IPS-NIHi7 (cell line): Measurements from ENCODE around the gene UBXN2A.
"Not testable (repeated sequence)": the region's sequence is repeated elsewhere in the genome, so short reads cannot be mapped to it uniquely, and the experiment has no call there.

Experiments used
- DNase-seq: peaks from one replicate; pipeline ENCODE4 v3.0.0; 2012; ENCODE audit warnings: mixed read lengths; ENCODE audit errors: extremely low spot score

Gene UBXN2A

DNA sequence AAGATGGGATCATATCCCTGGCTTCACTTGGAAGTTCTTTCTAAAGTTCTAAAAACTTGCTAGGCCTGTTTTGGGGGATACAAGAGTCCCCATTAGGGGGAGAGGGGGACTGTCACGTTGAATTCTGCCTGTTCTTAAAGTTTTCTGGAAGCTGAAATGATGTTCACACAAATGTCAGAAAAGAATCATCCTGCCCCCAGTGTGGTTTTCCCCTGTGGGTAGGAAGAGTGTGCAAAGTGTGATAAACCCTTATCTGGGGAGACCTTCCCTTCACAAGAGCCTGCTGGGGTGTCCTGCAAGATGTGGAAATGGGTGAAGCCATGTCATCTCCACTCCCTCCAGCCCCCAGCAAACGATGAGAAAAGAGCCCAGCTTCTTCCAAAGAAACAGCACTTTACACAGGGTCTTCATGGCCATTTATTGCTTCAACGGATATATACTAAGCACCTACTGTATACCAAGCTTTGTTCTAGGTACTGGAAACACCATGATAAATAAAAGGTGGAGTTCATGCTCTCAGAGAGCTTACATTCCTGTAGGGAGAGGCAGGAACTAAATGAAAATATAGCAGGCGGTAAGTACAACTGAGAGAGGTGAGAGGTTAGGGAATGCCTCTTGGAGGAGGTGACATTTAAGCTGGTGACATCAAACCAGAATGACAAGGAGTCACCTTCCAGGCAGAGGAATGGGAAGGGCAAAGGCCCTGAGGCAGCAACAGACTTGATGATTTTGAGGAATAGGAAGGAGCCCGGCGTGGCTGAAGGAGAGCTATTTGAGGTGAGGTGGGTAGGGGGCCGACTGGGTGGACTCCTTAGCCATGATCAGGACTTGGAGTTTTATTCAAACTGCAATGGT lies 71.2 kb downstream of the UBXN2A start:
- no peak for DNase-seq

GRCh38 chr2:24012521-24013188 lies 72.4 kb downstream of the UBXN2A start:
- DNase-seq, result no peak

DNA sequence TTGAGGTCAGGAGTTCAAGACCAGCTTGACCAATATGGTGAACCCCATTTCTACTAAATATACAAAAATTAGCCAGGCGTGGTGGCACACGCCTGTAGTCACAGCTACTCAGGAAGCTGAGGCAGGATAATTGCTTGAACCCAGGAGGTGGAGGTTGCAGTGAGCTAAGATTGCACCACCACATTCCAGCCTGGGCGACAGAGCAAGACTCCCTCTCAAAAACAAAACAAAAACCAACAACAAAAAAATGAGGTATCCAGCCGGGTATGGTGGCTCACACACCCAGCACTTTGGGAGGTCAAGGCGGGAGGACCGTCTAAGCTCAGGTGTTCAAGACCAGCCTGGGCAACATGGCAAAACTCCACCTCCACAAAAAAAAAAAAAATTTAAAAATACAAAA lies 74.6 kb downstream of the UBXN2A start:
- not testable (repeated sequence) for DNase-seq

- peak; percentile 33 for DNase-seq
Observed at GRCh38 chr2:24015562-24016375, 75.5 kb downstream of the UBXN2A start.

DNA sequence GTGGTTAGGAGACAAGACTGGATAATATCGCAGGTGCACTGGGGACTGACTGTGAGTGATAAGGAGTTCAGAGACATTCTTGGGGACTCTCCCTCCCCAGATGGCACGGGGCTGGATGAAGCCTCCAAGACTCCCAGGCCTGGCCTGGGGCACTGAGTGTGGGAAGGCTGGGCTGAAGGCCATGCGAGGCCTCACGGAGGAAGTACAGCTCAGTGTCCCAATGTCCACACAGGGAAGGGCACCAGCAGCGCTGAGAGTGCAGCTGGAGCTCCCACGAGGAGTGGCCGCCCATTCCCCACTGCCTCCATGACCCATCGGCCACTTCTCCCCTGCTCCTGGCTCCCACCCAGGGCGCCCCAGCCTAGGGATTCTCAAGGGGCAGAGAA lies 76.1 kb downstream of the UBXN2A start:
- DNase-seq, result no peak

- no peak for DNase-seq
Observed at GRCh38 chr2:24016853-24017703, 76.8 kb downstream of the UBXN2A start.

DNA sequence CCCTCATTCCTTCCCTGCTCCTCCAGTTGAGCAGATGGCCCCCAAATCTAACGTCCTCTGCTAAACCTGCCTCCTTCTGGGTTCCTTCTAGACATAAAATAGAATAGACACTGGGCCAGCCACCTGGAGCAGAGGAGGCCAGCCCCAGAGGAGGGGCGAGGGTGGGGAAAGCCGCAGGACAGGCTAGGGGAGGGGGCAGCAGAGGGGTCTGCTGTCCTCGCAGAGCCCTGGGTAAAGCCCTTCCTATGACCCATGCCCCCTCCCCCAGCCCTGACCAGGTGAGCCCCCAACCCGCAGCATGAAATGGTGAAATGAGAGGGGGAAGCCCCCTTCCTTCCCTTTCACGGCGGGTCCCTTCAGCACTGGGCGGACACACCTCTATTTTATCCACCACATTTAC lies 77.4 kb downstream of the UBXN2A start:
- DNase-seq, result no peak

- DNase-seq, result no peak
Observed at GRCh38 chr2:24018241-24018640, 78.0 kb downstream of the UBXN2A start.

DNA sequence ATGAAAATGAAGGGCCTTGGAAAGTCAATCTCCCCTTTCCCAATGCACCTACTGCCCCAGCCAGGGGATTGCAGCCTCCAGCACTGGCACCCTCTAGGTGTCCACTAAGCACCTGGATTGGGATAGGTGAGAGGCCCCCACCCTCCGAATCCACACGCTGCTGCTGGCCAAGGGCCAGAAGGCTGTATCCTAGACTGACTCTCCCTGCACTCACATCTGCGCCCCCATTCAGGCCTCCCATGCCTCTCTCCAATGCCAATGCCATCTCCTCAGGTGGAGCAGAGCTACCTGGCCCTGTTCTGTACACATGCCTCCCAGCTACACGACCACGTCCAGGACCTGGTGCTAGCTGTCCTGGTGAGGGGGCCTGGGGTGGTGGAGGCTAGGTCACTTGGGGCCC lies 79.5 kb downstream of the UBXN2A start:
- no peak for DNase-seq

GRCh38 chr2:24020244-24020643 lies 80.0 kb downstream of the UBXN2A start:
- DNase-seq, result no peak

DNA sequence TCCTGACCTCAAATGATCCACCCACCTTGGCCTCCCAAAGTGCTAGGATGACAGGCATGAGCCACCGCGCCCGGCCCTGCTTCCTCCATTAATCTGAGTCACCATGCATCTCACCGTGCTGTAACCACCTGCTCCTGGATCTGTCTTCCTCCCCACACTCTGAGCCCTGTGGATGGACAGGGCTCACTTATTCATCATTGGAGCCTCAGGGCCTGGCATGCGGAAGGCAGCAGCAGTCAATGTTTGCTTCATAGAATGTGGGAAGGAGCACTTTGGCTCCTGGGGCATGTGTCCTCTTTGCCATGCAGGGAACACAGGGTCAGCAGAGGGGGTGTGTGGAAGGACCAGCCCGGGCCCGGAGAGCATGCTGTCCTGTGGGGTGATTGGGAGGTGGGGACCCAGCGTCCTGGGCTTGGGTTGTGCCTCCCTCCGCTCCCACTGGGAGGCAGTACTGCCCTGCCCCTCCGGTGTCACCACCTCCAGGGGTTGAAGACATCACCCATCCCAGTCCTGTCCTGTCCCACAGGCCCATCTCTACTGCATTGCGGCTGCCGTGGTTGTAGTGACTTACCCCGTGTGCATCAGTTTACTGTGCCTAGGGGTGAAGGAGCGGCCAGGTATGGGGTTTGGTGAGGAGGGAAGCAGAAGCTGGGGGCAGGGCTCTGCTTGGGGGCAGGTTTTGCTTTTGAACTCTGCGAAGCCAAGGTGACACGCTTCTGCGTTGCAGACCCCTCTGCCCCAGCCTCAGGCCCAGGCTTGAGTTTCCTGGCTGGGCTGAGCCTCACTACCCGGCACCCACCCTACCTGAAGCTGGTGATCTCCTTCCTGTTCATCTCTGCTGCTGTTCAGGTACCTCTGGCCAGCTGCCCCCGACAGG lies 81.1 kb downstream of the UBXN2A start:
- DNase-seq, result peak; percentile 84

- DNase-seq, result no peak
Observed at GRCh38 chr2:24022324-24022974, 82.2 kb downstream of the UBXN2A start.

GRCh38 chr2:24022975-24023575 lies 82.8 kb downstream of the UBXN2A start:
- no peak for DNase-seq

- peak; percentile 59 for DNase-seq
Observed at GRCh38 chr2:24024018-24024417, 83.8 kb downstream of the UBXN2A start.

- no peak for DNase-seq
Observed at GRCh38 chr2:24024996-24025663, 84.9 kb downstream of the UBXN2A start.

DNA sequence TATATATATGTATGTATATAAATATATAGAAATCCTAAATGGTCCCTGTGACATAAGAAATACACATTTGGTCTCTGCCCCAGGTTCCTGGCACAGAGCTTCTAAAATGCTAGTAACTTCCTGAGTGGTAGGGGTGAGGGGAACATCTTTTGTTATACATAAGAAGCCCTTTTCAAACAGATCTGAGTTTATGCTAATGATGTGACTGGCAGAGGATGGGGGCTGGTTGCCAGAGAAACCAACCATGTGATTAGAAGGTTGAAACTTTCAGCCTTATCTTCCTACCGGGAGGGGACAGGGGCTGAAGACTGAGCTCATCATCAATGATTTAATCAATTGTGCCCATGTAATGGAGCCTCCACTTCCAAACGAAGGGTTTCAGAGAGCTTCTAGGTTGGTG lies 86.0 kb downstream of the UBXN2A start:
- DNase-seq, result no peak

GRCh38 chr2:24038786-24039499 lies 98.7 kb downstream of the UBXN2A start:
- DNase-seq, result no peak

GRCh38 chr2:24040511-24040910 lies 100.2 kb downstream of the UBXN2A start:
- DNase-seq, result no peak
